CD4-positive, alpha-beta T cell treated with Interleukin-6 for 4 hours (primary cell): ENCODE measurements around the gene HAUS2.
"Not testable (repeated sequence)": the region's sequence is repeated elsewhere in the genome, so short reads cannot be mapped to it uniquely, and the experiment has no call there.

ENCODE experiments used
- DNase-seq: peaks from one replicate; pipeline ENCODE4 v3.0.0-alpha.2; 2020; ENCODE audit warnings: mixed read lengths

The HAUS2 gene

DNA sequence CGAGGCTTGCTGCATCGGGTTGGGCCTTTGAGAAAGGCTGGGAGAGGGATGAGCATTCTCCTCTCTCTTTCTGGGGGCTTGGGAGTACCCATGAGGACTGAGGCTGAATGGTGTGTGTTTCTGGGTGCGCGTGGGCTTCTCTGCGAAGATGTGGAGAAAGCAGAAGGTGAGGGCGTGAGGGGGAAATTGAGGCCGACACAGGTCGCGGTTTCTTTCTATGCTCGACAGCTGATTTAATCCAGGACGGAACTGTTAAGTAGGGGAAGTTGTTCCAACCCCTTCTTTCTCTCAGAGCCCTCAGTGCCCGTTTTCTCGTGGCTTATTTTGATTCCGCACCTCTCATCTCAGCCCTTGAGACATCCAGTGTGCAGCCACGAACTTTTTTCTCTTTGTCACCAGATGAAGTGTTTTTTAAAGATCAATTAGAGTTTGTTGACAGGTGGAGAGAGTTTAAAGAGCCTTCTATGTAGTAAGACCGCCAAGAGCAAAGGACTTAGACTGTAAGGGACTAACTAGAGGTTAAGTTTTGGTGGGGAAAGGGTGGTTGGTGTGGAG is 27.5 kb downstream of the HAUS2 start:
- no peak for DNase-seq

GRCh38 chr15:42576776-42577175 is 28.1 kb downstream of the HAUS2 start:
- DNase-seq: no peak

DNA sequence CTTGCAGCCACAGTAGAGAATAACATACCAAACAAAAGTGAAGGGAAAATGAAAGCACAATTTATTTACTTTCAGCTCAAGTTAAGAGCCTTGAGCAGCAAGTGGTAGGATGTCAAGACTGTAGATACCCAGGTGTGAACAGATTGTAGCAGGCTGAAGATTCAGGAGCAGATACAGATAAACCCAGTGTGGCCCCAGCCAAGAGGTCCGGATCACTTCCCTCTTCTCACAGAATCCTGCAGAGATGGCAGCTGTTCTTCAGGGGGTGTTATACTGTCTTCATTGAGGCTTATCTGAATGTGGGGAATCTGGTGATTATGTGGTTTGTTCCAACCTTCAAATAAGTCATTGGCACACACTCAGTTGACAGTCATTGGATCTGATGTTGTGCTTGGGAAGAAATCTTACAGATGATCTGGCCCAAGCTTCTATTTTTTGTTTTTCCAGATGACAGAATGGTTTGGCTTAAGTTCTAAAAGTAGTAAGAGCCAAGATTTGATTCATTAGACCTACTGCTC is 28.9 kb downstream of the HAUS2 start:
- DNase-seq: no peak

- no peak for DNase-seq
These were observed 30.4 kb downstream of the HAUS2 start for GRCh38 chr15:42578984-42579537.

DNA sequence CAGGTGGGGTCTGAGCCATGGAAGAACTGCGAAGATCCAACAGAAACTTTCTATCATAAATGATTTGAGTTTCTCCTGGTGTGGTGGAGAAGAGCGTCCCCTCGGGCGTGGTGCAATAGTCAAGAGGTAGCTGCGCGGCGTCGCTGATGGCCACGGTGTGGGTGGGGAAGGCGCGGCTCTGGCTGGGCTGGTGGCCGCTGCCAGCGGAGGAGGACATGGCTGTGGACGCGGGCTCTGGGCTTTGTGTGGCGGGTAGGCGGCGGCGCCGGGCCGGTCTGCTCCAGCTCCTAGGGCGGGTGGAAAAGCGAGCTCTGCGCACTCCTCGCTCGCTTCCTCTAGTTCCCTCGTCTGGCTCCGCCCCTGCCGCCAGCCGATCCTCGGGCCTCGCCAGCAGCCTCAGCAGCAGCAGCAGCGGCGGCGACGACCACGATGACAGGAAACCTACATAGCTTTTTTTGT is 32.7 kb downstream of the HAUS2 start:
- peak; percentile 89 for DNase-seq

DNA sequence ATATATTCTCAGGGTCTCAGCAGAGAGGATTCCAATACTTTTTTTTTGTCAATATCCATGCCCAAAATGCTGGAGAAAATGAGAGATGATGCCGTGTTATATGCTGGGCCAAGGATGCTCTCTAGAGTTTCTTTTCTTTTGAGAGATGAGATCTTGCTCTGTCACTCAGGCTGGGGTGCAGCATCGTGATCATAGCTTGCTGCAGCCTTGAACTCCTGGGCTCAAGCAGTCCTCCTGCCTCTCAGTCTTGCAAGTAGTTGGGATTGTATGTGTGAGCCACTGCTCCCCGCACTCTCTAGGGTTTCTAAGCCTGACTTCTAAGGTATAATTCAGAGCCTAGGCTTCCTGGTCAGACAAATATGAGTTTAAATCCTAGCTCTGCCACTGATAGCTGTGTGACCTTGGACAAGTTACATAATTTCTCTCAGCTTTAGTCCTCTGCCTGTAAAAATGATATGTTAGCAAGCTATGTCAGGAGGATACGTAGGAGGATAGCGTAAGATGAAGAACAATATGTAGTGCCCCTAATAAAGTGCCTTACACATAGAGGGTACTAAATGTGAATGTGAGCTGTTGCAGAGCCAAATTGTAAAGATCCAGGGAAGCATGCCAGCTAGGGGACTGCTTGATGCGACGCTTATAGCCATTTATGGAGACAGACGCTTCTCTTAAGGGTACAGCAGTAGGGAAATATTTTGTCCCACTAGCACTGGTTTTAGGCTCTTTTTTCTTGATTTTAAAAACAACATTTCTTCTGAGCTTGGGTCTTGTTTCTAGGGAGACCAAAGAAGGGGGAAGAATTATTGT is 34.1 kb downstream of the HAUS2 start:
- DNase-seq: no peak

- DNase-seq: no peak
These were observed 35.6 kb downstream of the HAUS2 start for GRCh38 chr15:42584031-42584765.

GRCh38 chr15:42590619-42591237 is 42.1 kb downstream of the HAUS2 start:
- DNase-seq: no peak

GRCh38 chr15:42591238-42591934 is 42.7 kb downstream of the HAUS2 start:
- no peak for DNase-seq

- DNase-seq: no peak
These were observed 44.1 kb downstream of the HAUS2 start for GRCh38 chr15:42592716-42593115.

DNA sequence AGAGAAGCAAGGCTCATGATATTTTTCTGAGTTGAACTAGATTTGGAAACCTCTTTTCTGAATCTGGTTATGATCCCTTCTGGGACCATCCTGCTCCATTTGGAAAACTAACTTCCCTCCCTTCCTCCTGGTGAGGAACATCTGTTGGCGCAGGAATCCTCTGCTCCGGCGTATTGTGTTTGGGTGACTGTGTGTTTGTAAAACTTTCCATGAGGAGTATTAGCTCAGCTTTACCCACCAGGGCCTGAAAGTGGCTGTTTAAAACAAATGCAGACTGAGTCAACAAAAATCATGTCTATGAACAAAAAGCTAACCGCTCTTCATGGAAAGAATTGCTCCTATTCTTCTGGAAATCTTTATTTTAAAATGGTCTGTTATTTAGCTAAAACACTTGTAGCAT is 44.5 kb downstream of the HAUS2 start:
- no peak for DNase-seq

- no peak for DNase-seq
These were observed 45.5 kb downstream of the HAUS2 start for GRCh38 chr15:42594095-42594494.

GRCh38 chr15:42595626-42596240 is 47.1 kb downstream of the HAUS2 start:
- DNase-seq: no peak

GRCh38 chr15:42601316-42601715 is 52.7 kb downstream of the HAUS2 start:
- DNase-seq: not testable (repeated sequence)

DNA sequence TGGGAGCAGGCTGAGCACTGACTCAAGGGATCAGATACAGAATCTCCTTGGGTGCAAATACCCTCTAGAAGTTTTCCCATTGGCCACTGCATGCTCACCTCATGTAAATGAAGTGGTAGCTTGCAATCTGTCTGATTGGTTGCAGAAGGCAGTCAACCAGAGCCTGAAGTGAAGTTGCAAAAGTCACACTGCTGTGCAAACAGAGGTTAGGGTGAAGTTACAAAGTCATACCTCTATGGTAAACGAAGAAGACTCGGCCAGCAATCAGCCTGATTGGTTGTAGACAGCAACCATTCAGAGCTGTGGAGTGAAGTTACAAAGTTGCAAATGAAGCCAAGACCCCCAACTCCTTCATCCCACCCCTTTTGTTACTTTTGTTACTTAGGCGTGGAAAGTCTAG is 53.9 kb downstream of the HAUS2 start:
- DNase-seq: no peak

GRCh38 chr15:42603978-42604377 is 55.3 kb downstream of the HAUS2 start:
- DNase-seq: no peak

GRCh38 chr15:42604894-42605744 is 56.5 kb downstream of the HAUS2 start:
- no peak for DNase-seq

DNA sequence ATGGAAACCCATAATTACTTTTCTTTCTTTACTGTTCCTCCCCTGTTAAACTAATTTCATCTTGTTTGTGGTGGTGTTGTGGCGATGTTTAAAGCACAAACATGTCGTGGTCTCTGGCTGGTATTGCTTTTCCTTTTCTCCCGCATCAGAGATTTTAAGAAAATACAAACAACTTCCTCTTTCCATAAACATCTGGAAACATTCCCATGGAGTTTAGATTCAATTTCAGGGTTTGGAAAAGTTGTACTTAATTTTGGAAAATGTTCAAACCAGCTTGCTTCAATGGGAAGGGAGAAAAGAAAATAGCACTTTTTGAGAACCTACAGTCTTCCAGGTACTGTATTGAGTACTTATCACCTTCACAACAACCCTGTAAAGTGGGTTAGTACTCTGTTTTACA is 57.2 kb downstream of the HAUS2 start:
- no peak for DNase-seq

- peak; percentile 47 for DNase-seq
These were observed 59.5 kb downstream of the HAUS2 start for GRCh38 chr15:42608110-42608531.

DNA sequence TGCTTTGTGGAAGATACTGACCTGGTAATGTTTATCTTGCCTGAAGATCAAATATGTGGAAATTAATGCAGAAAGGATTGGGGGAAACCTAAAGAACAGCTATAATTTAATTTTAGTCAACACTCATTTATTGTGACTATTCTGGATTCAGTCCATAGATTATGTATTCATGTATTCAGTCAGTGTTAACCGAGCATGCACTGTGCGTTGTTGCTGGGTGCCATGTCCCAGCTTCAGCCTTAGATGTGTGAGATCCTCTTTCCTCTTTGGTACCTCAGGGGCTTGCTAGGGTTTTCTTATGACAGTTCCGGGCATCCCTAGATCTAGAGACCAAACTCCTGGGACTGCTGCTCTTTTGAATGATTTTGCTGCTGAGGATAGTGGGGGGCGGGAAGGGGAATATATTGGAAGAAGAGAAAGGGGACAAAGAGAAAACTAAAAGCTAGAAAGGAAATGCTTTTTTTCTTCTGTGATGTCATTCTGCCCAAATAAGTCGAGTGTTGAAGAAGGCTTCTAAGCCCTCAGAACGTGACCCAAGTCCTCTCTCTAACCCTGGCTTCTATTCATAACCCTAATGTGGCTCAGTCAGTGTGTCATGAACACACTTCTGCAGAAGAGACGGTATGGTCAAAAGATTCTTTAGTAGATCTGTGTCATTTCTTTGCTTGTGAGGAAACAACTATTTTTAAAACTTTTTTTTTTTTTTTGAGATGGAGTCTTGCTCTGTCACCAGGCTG is 60.3 kb downstream of the HAUS2 start:
- DNase-seq: no peak
